HCT116 (cell line): Measurements from ENCODE around the gene ARFGAP1. TPM values are rescaled to one million over a fixed set of nuclear protein-coding genes. Genes with fewer than 3 reads are reported as not detected.

Experiments used
- ATAC-seq: fragments of 200-7000 bp; cut with Tn5 transposase; 2 replicates; pipeline ENCODE4 v1.9.1; 2020; ENCODE audit warnings: mild to moderate bottlenecking, moderate library complexity
- BruUV-seq: library from RNA; stranded (reverse); fragments of 400-500 nt; replicated peaks from 2 replicates; lab custom pipeline; 2021; lab: Mats Ljungman, UMichigan
- CTCF ChIA-PET: fragments of 300-600 bp; sonication (Branson Sonifier 250); formaldehyde crosslinking; loops from one replicate; lab custom pipeline; 2021; ENCODE audit warnings: antibody characterized with exemption; lab: Charles Lee
- POLR2A ChIA-PET: fragments of 300-600, 350-600 bp; sonication (Branson Sonifier 250); formaldehyde crosslinking; loops from one replicate; lab custom pipeline; 2021; ENCODE audit warnings: antibody characterized with exemption; lab: Charles Lee
- RAD21 ChIA-PET, 2 experiments: fragments of 300-600 bp; sonication (Branson Sonifier 250); formaldehyde crosslinking; loops; one replicate each; lab custom pipeline; 2023; ENCODE audit warnings: low total read pairs in 2 of 2; ENCODE audit not compliant: uncharacterized antibody in 2 of 2, unreplicated experiment in 2 of 2, low non-redundant PET in 1 of 2; lab: Charles Lee
- DNase-seq: peaks from one replicate; pipeline ENCODE4 v3.0.0-alpha.2; 2010; ENCODE audit warnings: low read depth, low spot score
- H2AFZ ChIP-seq: fragments of 200-600 bp; shearing (Covaris generic), sonication (generic); 2 replicates; pipeline ENCODE4 v1.6.1; 2017; ENCODE audit warnings: low read depth, mixed run types, mixed read lengths, antibody characterized with exemption, low read length; ENCODE audit not compliant: poor library complexity, severe bottlenecking
- H3K27ac ChIP-seq: 2 replicates; pipeline ENCODE4 v1.5.1; 2012; ENCODE audit warnings: low read depth, low read length
- H3K27me3 ChIP-seq: fragments of 200-600 bp; sonication (generic); 2 replicates; pipeline ENCODE4 v1.6.1; 2016; ENCODE audit warnings: mixed run types, low read length, mixed read lengths; ENCODE audit not compliant: insufficient read depth
- H3K36me3 ChIP-seq, 2 experiments: fragments of 200-500 bp in 1 of 2; fragments of 200-600 bp in 1 of 2; sonication (Bioruptor generic) in 1 of 2; sonication (generic) in 1 of 2; 2 replicates each; pipeline versions ENCODE4 v1.5.1 to v1.6.1; 2014 to 2016; ENCODE audit warnings: low read length in 2 of 2, inconsistent platforms in 1 of 2, mixed read lengths in 1 of 2, mixed run types in 1 of 2; ENCODE audit not compliant: insufficient read depth in 2 of 2, control insufficient read depth in 1 of 2
- H3K4me1 ChIP-seq, 2 experiments: fragments of 200-600 bp in 1 of 2; sonication (generic) in 1 of 2; 2 replicates each; pipeline versions ENCODE4 v1.5.1 to v1.6.1; 2012 to 2017; ENCODE audit warnings: low read length in 2 of 2, inconsistent platforms in 1 of 2, mild to moderate bottlenecking in 1 of 2, mixed read lengths in 1 of 2, mixed run types in 1 of 2, moderate library complexity in 1 of 2; ENCODE audit not compliant: insufficient read depth in 2 of 2, control insufficient read depth in 1 of 2
- H3K4me2 ChIP-seq: fragments of 200-600 bp; sonication (generic); 2 replicates; pipeline ENCODE4 v1.6.1; 2017; ENCODE audit warnings: mixed run types, low read length, mixed read lengths
- H3K4me3 ChIP-seq, 2 experiments: fragments of 200-600 bp in 1 of 2; sonication (generic) in 1 of 2; replicated peaks in 1 of 2; 2 replicates each; pipeline ENCODE4 v1.5.1; 2011 to 2016; ENCODE audit warnings: low read length in 2 of 2, control low read depth in 1 of 2, low read depth in 1 of 2, mild to moderate bottlenecking in 1 of 2, mixed read lengths in 1 of 2, mixed run types in 1 of 2
- H3K79me2 ChIP-seq: fragments of 200-600 bp; sonication (generic); 2 replicates; pipeline ENCODE4 v1.6.1; 2017; ENCODE audit warnings: mild to moderate bottlenecking, mixed run types, low read length, moderate library complexity, mixed read lengths; ENCODE audit not compliant: insufficient read depth
- H3K9ac ChIP-seq: fragments of 200-600 bp; sonication (generic); 2 replicates; pipeline ENCODE4 v1.6.1; 2016; ENCODE audit warnings: low read length, mixed read lengths
- H3K9me2 ChIP-seq: fragments of 200-600 bp; sonication (generic), shearing (Covaris generic); 2 replicates; pipeline ENCODE4 v1.6.1; 2017; ENCODE audit warnings: mixed run types, mild to moderate bottlenecking, moderate library complexity; ENCODE audit not compliant: insufficient read depth
- H3K9me3 ChIP-seq, 2 experiments: fragments of 200-500 bp in 1 of 2; fragments of 200-600 bp in 1 of 2; sonication (Bioruptor generic) in 1 of 2; sonication (generic) in 1 of 2; 2 replicates each; pipeline ENCODE4 v1.6.1; 2014 to 2017; ENCODE audit warnings: low read length in 2 of 2, mixed read lengths in 2 of 2, inconsistent platforms in 1 of 2, low read depth in 1 of 2, mild to moderate bottlenecking in 1 of 2, mixed run types in 1 of 2, moderate library complexity in 1 of 2; ENCODE audit not compliant: control insufficient read depth in 1 of 2, insufficient read depth in 1 of 2
- H4K20me1 ChIP-seq: fragments of 200-600 bp; sonication (generic), shearing (Covaris generic); 2 replicates; pipeline ENCODE4 v1.6.1; 2017; ENCODE audit warnings: mixed run types, mild to moderate bottlenecking, moderate library complexity; ENCODE audit not compliant: insufficient read depth
- ATF3 ChIP-seq: IDR thresholded peaks from 2 replicates; pipeline ENCODE4 v1.6.1; 2012
- CEBPB ChIP-seq: IDR thresholded peaks from 2 replicates; pipeline ENCODE4 v1.6.1; 2012; ENCODE audit warnings: low read depth
- EGR1 ChIP-seq: IDR thresholded peaks from 2 replicates; pipeline ENCODE4 v1.6.1; 2012; ENCODE audit warnings: low read depth
- ELF1 ChIP-seq: IDR thresholded peaks from 2 replicates; pipeline ENCODE4 v1.6.1; 2012; ENCODE audit warnings: low read depth, borderline replicate concordance
- EZH2phosphoT487 ChIP-seq: fragments of 200-600 bp; IDR thresholded peaks from 2 replicates; pipeline ENCODE4 v1.6.1; 2018; ENCODE audit warnings: antibody characterized with exemption, borderline replicate concordance
- MAX ChIP-seq: IDR thresholded peaks from 2 replicates; pipeline ENCODE4 v1.6.1; 2012
- POLR2A ChIP-seq: IDR thresholded peaks from 2 replicates; pipeline ENCODE4 v1.7.0; 2011; ENCODE audit warnings: borderline replicate concordance; ENCODE audit not compliant: insufficient read depth, insufficient read length; ENCODE audit errors: extremely low read depth
- POLR2AphosphoS5 ChIP-seq: IDR thresholded peaks from 2 replicates; pipeline ENCODE4 v1.6.1; 2011; ENCODE audit warnings: mild to moderate bottlenecking, low read depth, low read length, moderate library complexity
- RAD21 ChIP-seq: IDR thresholded peaks from 2 replicates; pipeline ENCODE4 v1.6.1; 2012; ENCODE audit warnings: low read depth, mild to moderate bottlenecking
- SP1 ChIP-seq: IDR thresholded peaks from 2 replicates; pipeline ENCODE4 v1.6.1; 2012; ENCODE audit warnings: low read depth
- SRF ChIP-seq: IDR thresholded peaks from 2 replicates; pipeline ENCODE4 v1.6.1; 2012; ENCODE audit warnings: low read depth
- TCF7L2 ChIP-seq: IDR thresholded peaks from 2 replicates; pipeline ENCODE4 v1.7.0; 2011; ENCODE audit warnings: borderline replicate concordance, inconsistent platforms; ENCODE audit not compliant: insufficient read depth, insufficient read length; ENCODE audit errors: extremely low read depth
- YY1 ChIP-seq: IDR thresholded peaks from 2 replicates; pipeline ENCODE4 v1.6.1; 2011; ENCODE audit warnings: low read length, low read depth, moderate library complexity, mild to moderate bottlenecking; ENCODE audit not compliant: insufficient replicate concordance; ENCODE audit errors: extremely low read depth
- intact Hi-C: fragments of 100-400 bp; cut with micrococcal nuclease; formaldehyde crosslinking; loops from 2 replicates; pipeline ENCODE4 v1.10.0; 2022
- total RNA-seq: library from RNA; stranded (reverse); gene quantifications from one replicate; pipeline ENCODE4 v1.2.1, GENCODE V29; 2021; ENCODE audit not compliant: unreplicated experiment

Gene ARFGAP1
- total RNA-seq, 1 experiment from 2014 or later, result 94.4 TPM

- H3K27me3 ChIP-seq, result no peaks in the 10 kb centered on the region
- ATAC-seq (no peak), DNase-seq (no peak)
- no peaks in the 10 kb centered on the region for H3K36me3 ChIP-seq
- RAD21 ChIA-PET, result no interaction called here
- H3K27ac ChIP-seq, result no peak overlapping the region
- no peak overlapping the region for H2AFZ ChIP-seq
- H3K79me2 ChIP-seq, result no peaks in the 10 kb centered on the region
- H3K9ac ChIP-seq, result no peak overlapping the region
- no peaks in the 10 kb centered on the region for H4K20me1 ChIP-seq
- no peaks in the 10 kb centered on the region for H3K9me2 ChIP-seq
- no peak overlapping the region for H3K4me2 ChIP-seq
- no peak overlapping the region for H3K4me3 ChIP-seq
- no peaks in the 10 kb centered on the region for H3K9me3 ChIP-seq
- POLR2A ChIA-PET, result no interaction called here
- CTCF ChIA-PET, result no interaction called here
- BruUV-seq, result no TSS peak
- no peaks in the 10 kb centered on the region for H3K4me1 ChIP-seq
- intact Hi-C loops, result no loop called here
- TF ChIP-seq ATF3, result no peak
- TF ChIP-seq RAD21, result no peak
- no peak for TF ChIP-seq POLR2AphosphoS5
- no peak for TF ChIP-seq MAX
- no peak for TF ChIP-seq EGR1
- TF ChIP-seq CEBPB, result no peak
- TF ChIP-seq POLR2A, result no peak
- TF ChIP-seq TCF7L2, result no peak
These were observed 47.5 kb downstream of the ARFGAP1 start for GRCh38 chr20:63320041-63320511.

GRCh38 chr20:63320616-63321147 is 48.1 kb downstream of the ARFGAP1 start:
- Histone ChIP-seq H4K20me1 (no peaks in the 10 kb centered on the region), H3K27me3 (no peaks in the 10 kb centered on the region), H3K9me3 (no peaks in the 10 kb centered on the region), H3K4me1 (no peaks in the 10 kb centered on the region), H2AFZ (no peak overlapping the region), H3K79me2 (no peaks in the 10 kb centered on the region), H3K9me2 (no peaks in the 10 kb centered on the region), H3K27ac (no peak overlapping the region), H3K4me3 (no peak overlapping the region), H3K9ac (no peak overlapping the region), H3K4me2 (no peak overlapping the region), H3K36me3 (no peaks in the 10 kb centered on the region)
- ChIA-PET CTCF (no interaction called here), POLR2A (no interaction called here), RAD21 (no interaction called here)
- TF ChIP-seq SRF (no peak), YY1 (no peak), EGR1 (no peak), ATF3 (no peak), POLR2A (no peak), EZH2phosphoT487 (no peak), SP1 (no peak), ELF1 (no peak)
- intact Hi-C loops, result no loop called here
- no peak for ATAC-seq
- no TSS peak for BruUV-seq
- DNase-seq, result no peak
